HepG2 (cell line): Measurements from ENCODE around the gene SLC29A2. TPM values are rescaled to one million over a fixed set of nuclear protein-coding genes. Genes with fewer than 3 reads are reported as not detected.

Source experiments
- ATAD3A ChIP-seq: sonication (generic); formaldehyde crosslinking; IDR thresholded peaks from 2 replicates; pipeline ENCODE4 v1.4.0; 2020; ENCODE audit warnings: missing genetic modification reagents
- BRD4 ChIP-seq: sonication (generic); formaldehyde crosslinking; IDR thresholded peaks from 2 replicates; pipeline ENCODE4 v1.4.0; 2020; ENCODE audit warnings: missing genetic modification reagents
- CENPX ChIP-seq: sonication (generic); formaldehyde crosslinking; IDR thresholded peaks from 2 replicates; pipeline ENCODE4 v1.9.0; 2021; ENCODE audit warnings: mild to moderate bottlenecking, missing genetic modification reagents, moderate library complexity
- CREM ChIP-seq, 2 experiments: sonication (generic) in 1 of 2; formaldehyde crosslinking in 1 of 2; IDR thresholded peaks; 2 replicates each; pipeline versions ENCODE4 v1.4.0 to v1.6.1; 2016 to 2020; ENCODE audit warnings: antibody characterized with exemption in 1 of 2, mild to moderate bottlenecking in 1 of 2, missing genetic modification reagents in 1 of 2
- JARID2 ChIP-seq: sonication (generic); formaldehyde crosslinking; IDR thresholded peaks from 2 replicates; pipeline ENCODE4 v1.8.1; 2023; ENCODE audit warnings: missing genetic modification reagents, inconsistent platforms; ENCODE audit not compliant: insufficient replicate concordance
- KDM5B ChIP-seq: sonication (generic); formaldehyde crosslinking; IDR thresholded peaks from 2 replicates; pipeline ENCODE4 v1.4.0; 2020; ENCODE audit warnings: missing genetic modification reagents, mild to moderate bottlenecking, borderline replicate concordance
- MBD4 ChIP-seq: IDR thresholded peaks from 2 replicates; pipeline ENCODE4 v1.6.1; 2012; ENCODE audit warnings: low read length, inconsistent platforms, borderline replicate concordance
- PRMT3 ChIP-seq: sonication (generic); formaldehyde crosslinking; IDR thresholded peaks from 2 replicates; pipeline ENCODE4 v1.8.1; 2022; ENCODE audit warnings: low read depth, mild to moderate bottlenecking, moderate library complexity, missing genetic modification reagents, borderline replicate concordance
- SMAD3 ChIP-seq: sonication (generic); formaldehyde crosslinking; IDR thresholded peaks from 2 replicates; pipeline ENCODE4 v1.4.0; 2020; ENCODE audit warnings: missing genetic modification reagents
- SMAD9 ChIP-seq: sonication (generic); formaldehyde crosslinking; IDR thresholded peaks from 2 replicates; pipeline ENCODE4 v1.5.1; 2020; ENCODE audit warnings: mild to moderate bottlenecking, missing genetic modification reagents
- TCF12 ChIP-seq, 2 experiments: fragments of 450-650 bp in 1 of 2; sonication (generic) in 1 of 2; formaldehyde crosslinking in 1 of 2; IDR thresholded peaks; 2 replicates each; pipeline versions ENCODE4 v1.6.1 to v1.8.0; 2017 to 2022; ENCODE audit warnings: antibody characterized with exemption in 1 of 2, mild to moderate bottlenecking in 1 of 2, missing genetic modification reagents in 1 of 2, moderate library complexity in 1 of 2
- TFE3 ChIP-seq: IDR thresholded peaks from 2 replicates; pipeline ENCODE4 v1.6.1; 2016
- polyA plus RNA-seq, 8 experiments: library from polyadenylated mRNA; depleted of rRNA in 3 of 8; stranded (reverse) in 7 of 8; unstranded in 1 of 8; fragments of >200 nt; fragmentation: Illumina TruSeq in 4 of 8; extraction: Trizol in 4 of 8; gene quantifications; 2 replicates each; pipeline versions ENCODE4 v1.2.1 to v1.2.3, GENCODE V29; 2011 to 2016; ENCODE audit warnings: low read depth in 4 of 8, missing spikeins in 1 of 8, mixed read lengths in 1 of 8; ENCODE audit not compliant: insufficient read depth in 1 of 8
- total RNA-seq, 5 experiments: library from RNA; depleted of rRNA; stranded (reverse); fragments of >200 nt; fragmentation: Illumina TruSeq; extraction: Trizol; gene quantifications; 2 replicates each; pipeline ENCODE4 v1.2.3, GENCODE V29; 2016; ENCODE audit warnings: low read depth in 1 of 5
- TF ChIP-seq, protein P1 (sequence below), 2 experiments: sonication (generic) in 1 of 2; formaldehyde crosslinking in 1 of 2; IDR thresholded peaks; 2 replicates each; pipeline versions ENCODE4 v1.4.0 to v1.6.1; 2016 to 2020; ENCODE audit warnings: borderline replicate concordance in 1 of 2, low read depth in 1 of 2, mild to moderate bottlenecking in 1 of 2, missing genetic modification reagents in 1 of 2
- TF ChIP-seq, protein P2 (sequence below): sonication (generic); formaldehyde crosslinking; IDR thresholded peaks from 2 replicates; pipeline ENCODE4 v1.4.0; 2020; ENCODE audit warnings: missing genetic modification reagents
- TF ChIP-seq, protein P3 (sequence below): sonication (generic); formaldehyde crosslinking; IDR thresholded peaks from 2 replicates; pipeline ENCODE4 v1.5.0; 2020; ENCODE audit warnings: missing genetic modification reagents
- TF ChIP-seq, protein P4 (sequence below): sonication (generic); formaldehyde crosslinking; IDR thresholded peaks from 2 replicates; pipeline ENCODE4 v1.4.0; 2020; ENCODE audit warnings: missing genetic modification reagents

SLC29A2 gene
- total and polyA plus RNA-seq, 2 of the 13 experiments (the other 11 are each of a cell fraction or from before 2014, with no cell fraction given): 0.63 to 0.66 TPM

GRCh38 chr11:66317723-66318599 lies 53.6 kb downstream of the SLC29A2 start (continued):
- TF ChIP-seq CREM (IDR thresholded peaks at IDR 0.05) (peak; percentile 46; the same call in 1 of the 2 replicates), CREM (CRISPR knock-in tag; IDR thresholded peaks at IDR 0.05) (no peak), SMAD3 (CRISPR knock-in tag) (no peak), CENPX (CRISPR knock-in tag) (no peak), ATAD3A (no peak), PRMT3 (CRISPR knock-in tag) (no peak), TFE3 (CRISPR knock-in tag) (no peak), KDM5B (CRISPR knock-in tag) (peak; percentile 46; the same call in 1 of the 2 replicates), MBD4 (no peak), SMAD9 (no peak), TCF12 (IDR thresholded peaks at IDR 0.05) (no peak), TCF12 (CRISPR knock-in tag; IDR thresholded peaks at IDR 0.05) (no peak), JARID2 (CRISPR knock-in tag) (no peak), BRD4 (no peak)
- TF ChIP-seq, protein P1, sequence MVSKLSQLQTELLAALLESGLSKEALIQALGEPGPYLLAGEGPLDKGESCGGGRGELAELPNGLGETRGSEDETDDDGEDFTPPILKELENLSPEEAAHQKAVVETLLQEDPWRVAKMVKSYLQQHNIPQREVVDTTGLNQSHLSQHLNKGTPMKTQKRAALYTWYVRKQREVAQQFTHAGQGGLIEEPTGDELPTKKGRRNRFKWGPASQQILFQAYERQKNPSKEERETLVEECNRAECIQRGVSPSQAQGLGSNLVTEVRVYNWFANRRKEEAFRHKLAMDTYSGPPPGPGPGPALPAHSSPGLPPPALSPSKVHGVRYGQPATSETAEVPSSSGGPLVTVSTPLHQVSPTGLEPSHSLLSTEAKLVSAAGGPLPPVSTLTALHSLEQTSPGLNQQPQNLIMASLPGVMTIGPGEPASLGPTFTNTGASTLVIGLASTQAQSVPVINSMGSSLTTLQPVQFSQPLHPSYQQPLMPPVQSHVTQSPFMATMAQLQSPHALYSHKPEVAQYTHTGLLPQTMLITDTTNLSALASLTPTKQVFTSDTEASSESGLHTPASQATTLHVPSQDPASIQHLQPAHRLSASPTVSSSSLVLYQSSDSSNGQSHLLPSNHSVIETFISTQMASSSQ (IDR thresholded peaks at IDR 0.05; ENCODE audit: low read depth): no peak
- TF ChIP-seq, protein P1 (CRISPR knock-in tag; IDR thresholded peaks at IDR 0.05; ENCODE audit: borderline replicate concordance): no peak
- TF ChIP-seq, protein P2, sequence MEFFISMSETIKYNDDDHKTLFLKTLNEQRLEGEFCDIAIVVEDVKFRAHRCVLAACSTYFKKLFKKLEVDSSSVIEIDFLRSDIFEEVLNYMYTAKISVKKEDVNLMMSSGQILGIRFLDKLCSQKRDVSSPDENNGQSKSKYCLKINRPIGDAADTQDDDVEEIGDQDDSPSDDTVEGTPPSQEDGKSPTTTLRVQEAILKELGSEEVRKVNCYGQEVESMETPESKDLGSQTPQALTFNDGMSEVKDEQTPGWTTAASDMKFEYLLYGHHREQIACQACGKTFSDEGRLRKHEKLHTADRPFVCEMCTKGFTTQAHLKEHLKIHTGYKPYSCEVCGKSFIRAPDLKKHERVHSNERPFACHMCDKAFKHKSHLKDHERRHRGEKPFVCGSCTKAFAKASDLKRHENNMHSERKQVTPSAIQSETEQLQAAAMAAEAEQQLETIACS: no peak
- TF ChIP-seq, protein P3, sequence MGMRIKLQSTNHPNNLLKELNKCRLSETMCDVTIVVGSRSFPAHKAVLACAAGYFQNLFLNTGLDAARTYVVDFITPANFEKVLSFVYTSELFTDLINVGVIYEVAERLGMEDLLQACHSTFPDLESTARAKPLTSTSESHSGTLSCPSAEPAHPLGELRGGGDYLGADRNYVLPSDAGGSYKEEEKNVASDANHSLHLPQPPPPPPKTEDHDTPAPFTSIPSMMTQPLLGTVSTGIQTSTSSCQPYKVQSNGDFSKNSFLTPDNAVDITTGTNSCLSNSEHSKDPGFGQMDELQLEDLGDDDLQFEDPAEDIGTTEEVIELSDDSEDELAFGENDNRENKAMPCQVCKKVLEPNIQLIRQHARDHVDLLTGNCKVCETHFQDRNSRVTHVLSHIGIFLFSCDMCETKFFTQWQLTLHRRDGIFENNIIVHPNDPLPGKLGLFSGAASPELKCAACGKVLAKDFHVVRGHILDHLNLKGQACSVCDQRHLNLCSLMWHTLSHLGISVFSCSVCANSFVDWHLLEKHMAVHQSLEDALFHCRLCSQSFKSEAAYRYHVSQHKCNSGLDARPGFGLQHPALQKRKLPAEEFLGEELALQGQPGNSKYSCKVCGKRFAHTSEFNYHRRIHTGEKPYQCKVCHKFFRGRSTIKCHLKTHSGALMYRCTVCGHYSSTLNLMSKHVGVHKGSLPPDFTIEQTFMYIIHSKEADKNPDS (CRISPR knock-in tag): no peak
- TF ChIP-seq, protein P4, sequence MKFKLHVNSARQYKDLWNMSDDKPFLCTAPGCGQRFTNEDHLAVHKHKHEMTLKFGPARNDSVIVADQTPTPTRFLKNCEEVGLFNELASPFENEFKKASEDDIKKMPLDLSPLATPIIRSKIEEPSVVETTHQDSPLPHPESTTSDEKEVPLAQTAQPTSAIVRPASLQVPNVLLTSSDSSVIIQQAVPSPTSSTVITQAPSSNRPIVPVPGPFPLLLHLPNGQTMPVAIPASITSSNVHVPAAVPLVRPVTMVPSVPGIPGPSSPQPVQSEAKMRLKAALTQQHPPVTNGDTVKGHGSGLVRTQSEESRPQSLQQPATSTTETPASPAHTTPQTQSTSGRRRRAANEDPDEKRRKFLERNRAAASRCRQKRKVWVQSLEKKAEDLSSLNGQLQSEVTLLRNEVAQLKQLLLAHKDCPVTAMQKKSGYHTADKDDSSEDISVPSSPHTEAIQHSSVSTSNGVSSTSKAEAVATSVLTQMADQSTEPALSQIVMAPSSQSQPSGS: peak; percentile 46; the same call in 1 of the 2 replicates
